ENCODE results near the gene NDUFV2. TPM values are rescaled to one million over a fixed set of nuclear protein-coding genes. Genes with fewer than 3 reads are reported as not detected.

The NDUFV2 gene
- total RNA-seq, 4 donors from 2014 or later, result 62.4 to 91.3 (median 74.6) TPM

- no peaks in the 10 kb centered on the region for H3K36me3 ChIP-seq
- no peaks in the 10 kb centered on the region for H3K9me3 ChIP-seq
- H3K4me1 ChIP-seq, result peaks cover 0 to 92% (median 72%) of the 10 kb centered on the region in 4 donors
- no peak for DNase-seq (ENCODE audit: low spot score in 2 of 2)
- no peaks in the 10 kb centered on the region for H3K27me3 ChIP-seq
- TF ChIP-seq EP300 (IDR thresholded peaks at IDR 0.05) (no peak), CTCF (IDR thresholded peaks at IDR 0.05) (no peak), POLR2A (IDR thresholded peaks at IDR 0.05) (no peak)
- no peak overlapping the region for H3K4me3 ChIP-seq
- peak overlapping the region in 3 of 4 donors; percentile 86 to 95 (median 89) for H3K27ac ChIP-seq
Observed at GRCh38 chr18:9115984-9116383, 13.5 kb downstream of the NDUFV2 start.

GRCh38 chr18:9117980-9118841 lies 15.7 kb downstream of the NDUFV2 start:
- Histone ChIP-seq H3K4me1 (peaks cover 0 to 97% (median 66%) of the 10 kb centered on the region in 4 donors), H3K27ac (peak overlapping the region in 3 of 4 donors; percentile 86 to 95 (median 89))

GRCh38 chr18:9120796-9121195 lies 18.3 kb downstream of the NDUFV2 start:
- TF ChIP-seq POLR2A (IDR thresholded peaks at IDR 0.05) (no peak), CTCF (IDR thresholded peaks at IDR 0.05) (no peak), EP300 (IDR thresholded peaks at IDR 0.05) (no peak)
- H3K27me3 ChIP-seq, result no peaks in the 10 kb centered on the region
- no peaks in the 10 kb centered on the region for H3K9me3 ChIP-seq
- no peak for DNase-seq (ENCODE audit: low spot score in 2 of 2)
- H3K4me1 ChIP-seq, result peaks cover 0 to 71% (median 46%) of the 10 kb centered on the region in 4 donors
- H3K27ac ChIP-seq, result peak overlapping the region in 2 of 4 donors; percentile 51 to 89
- WGBS, 2 donors, result 21 to 25% methylated on average over 1 of the region's 1 CpG
- no peak overlapping the region for H3K4me3 ChIP-seq
- peaks cover 0 to 28% (median 0%) of the 10 kb centered on the region in 3 donors for H3K36me3 ChIP-seq

More at GRCh38 chr18:9117980-9118841, 15.7 kb downstream of the NDUFV2 start:
- peak overlapping the region in 1 of 4 donors; percentile 4 for H3K4me3 ChIP-seq
- H3K9me3 ChIP-seq, result no peaks in the 10 kb centered on the region
- DNase-seq (ENCODE audit: low spot score in 2 of 2), result no peak
- TF ChIP-seq POLR2A (IDR thresholded peaks at IDR 0.05) (no peak), CTCF (IDR thresholded peaks at IDR 0.05) (no peak), EP300 (IDR thresholded peaks at IDR 0.05) (peak in 1 of 2 donors; percentile 16)
- WGBS, 2 donors, result 38 to 40% methylated on average over 5 of the region's 5 CpGs
- H3K36me3 ChIP-seq, result peaks cover 0 to 6% (median 0%) of the 10 kb centered on the region in 3 donors
- H3K27me3 ChIP-seq, result no peaks in the 10 kb centered on the region

GRCh38 chr18:9123520-9123919 lies 21.0 kb downstream of the NDUFV2 start:
- Histone ChIP-seq H3K4me1 (peaks cover 0 to 55% (median 20%) of the 10 kb centered on the region in 4 donors), H3K4me3 (no peak overlapping the region), H3K27me3 (no peaks in the 10 kb centered on the region), H3K9me3 (no peaks in the 10 kb centered on the region), H3K27ac (no peak overlapping the region), H3K36me3 (peaks cover 0 to 52% (median 5%) of the 10 kb centered on the region in 3 donors)
- WGBS, 2 donors, result 96 to 98% methylated on average over 2 of the region's 2 CpGs
- TF ChIP-seq CTCF (IDR thresholded peaks at IDR 0.05) (no peak), POLR2A (IDR thresholded peaks at IDR 0.05) (no peak), EP300 (IDR thresholded peaks at IDR 0.05) (no peak)
- no peak for DNase-seq (ENCODE audit: low spot score in 2 of 2)

GRCh38 chr18:9124824-9125223 lies 22.3 kb downstream of the NDUFV2 start:
- no peak overlapping the region for H3K4me3 ChIP-seq
- H3K4me1 ChIP-seq, result peaks cover 0 to 42% (median 8%) of the 10 kb centered on the region in 4 donors
- H3K27ac ChIP-seq, result no peak overlapping the region
- no peak for DNase-seq (ENCODE audit: low spot score in 2 of 2)
- TF ChIP-seq CTCF (IDR thresholded peaks at IDR 0.05) (no peak), POLR2A (IDR thresholded peaks at IDR 0.05) (no peak), EP300 (IDR thresholded peaks at IDR 0.05) (no peak)
- H3K9me3 ChIP-seq, result no peaks in the 10 kb centered on the region
- H3K36me3 ChIP-seq, result peaks cover 0 to 65% (median 5%) of the 10 kb centered on the region in 3 donors
- no peaks in the 10 kb centered on the region for H3K27me3 ChIP-seq
- WGBS, 2 donors, result 93 to 95% methylated on average over 1 of the region's 1 CpG

Measured in tibial nerve (tissue), 4 donors.